Measurements from ENCODE around the gene CLCN4.

The CLCN4 gene

DNA sequence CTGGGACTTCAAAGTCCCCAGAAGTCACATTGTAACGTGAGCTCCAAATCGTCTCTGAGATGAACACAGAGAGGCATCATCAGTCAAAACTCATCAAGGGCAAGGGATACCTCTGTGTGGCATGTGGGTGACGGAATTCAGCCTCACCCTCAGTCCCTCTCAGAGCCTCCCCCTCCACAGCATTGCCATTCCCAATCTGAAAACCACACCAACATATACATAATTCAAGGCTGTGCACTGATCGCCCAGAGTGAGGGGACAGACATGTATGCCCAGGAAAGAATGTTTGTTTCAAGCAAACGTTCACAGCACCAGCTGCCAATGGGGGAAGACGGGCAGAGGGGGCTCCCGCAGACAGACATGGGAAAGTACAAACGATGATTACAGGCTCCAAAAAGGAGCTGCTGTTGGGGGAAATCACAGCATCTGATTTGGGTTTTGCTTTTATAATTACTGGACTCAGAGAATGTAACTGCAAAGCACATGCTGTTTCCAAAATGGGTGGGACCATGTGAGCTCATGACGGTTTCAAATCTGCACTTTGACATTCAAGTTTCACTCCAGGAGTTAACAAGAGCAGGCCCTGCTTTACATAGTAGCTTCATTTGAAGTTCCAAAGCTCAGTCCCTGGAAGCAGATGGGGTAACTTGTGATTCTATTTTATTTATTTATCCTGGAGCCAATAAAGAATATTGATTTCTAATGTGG, 88.3 kb downstream of the CLCN4 start:
- DNase-seq: no peak

DNA sequence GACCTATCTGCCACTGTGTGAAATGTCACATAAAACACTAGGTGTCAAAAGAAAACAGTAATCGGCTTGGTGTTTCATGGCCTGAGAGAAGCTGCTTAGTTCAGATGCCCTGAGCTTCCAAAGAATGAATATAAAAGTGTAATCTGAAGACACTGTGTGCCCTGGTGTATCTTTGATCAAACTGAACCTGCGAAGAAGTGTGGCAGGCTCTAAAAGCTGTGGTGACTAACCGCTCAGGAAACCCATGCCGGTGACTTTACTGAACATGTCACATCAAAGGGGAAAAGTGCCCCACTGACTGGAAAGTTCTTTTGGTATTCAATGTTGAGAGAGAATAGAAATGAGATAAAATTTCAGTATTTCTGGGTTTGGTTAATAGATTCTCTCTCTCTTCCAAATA, 89.1 kb downstream of the CLCN4 start:
- DNase-seq: no peak

DNA sequence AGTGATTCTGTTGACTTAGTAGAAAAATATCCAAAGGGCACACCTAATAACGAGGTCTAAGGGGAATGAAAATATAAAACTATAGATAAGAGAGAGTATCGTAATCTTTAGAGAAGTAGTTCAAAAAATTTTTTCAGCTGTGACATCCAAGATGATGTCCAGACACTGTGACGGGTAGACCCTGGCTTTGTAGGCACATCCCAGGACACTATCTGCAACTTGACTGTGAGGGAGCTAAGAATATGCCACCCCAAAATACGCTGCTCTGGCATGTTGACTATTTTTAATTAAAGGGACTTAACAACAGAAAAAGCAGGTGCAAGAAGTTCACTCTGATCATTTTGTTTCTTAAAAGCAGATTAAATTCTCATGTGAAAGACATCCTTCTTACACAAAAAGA, 89.5 kb downstream of the CLCN4 start:
- no peak for DNase-seq

DNA sequence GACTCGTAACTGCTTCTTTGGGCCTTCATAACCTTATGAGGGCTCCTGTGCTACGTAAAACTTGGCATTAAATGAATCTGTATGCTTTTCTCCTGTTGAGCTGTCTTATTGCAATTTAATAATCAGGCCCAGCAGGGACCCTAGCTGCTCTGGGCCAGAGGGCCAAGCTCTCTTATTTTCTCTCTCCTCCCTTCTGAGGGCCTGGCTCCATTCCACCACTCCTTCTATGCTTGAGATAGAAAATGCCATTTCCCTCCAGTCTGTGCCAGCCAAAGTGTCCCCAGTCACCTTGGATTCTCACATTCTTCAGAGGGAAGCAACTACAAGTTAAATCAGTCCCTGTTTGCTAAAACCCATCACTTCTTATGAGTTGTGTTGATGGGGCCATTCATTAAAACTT, 90.1 kb downstream of the CLCN4 start:
- no peak for DNase-seq

DNA sequence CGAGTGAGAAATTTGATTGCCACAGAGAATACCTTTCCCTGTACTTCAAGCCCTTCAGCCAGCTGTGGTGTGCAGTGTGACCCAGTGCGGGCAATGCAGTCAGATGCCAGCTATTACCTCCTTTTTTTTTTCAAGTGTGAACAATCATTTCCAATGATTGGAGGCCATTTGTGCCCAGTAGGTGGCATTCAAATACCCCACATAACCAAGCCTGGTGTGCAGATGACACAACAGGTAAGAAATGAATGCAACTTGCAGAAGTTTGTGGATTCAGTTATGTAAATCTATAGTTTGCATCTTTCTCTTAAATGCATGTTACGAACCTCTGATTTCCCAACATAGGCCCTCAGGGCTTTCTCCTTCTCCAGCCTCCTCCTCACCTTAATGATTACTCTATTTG, 98.0 kb downstream of the CLCN4 start:
- DNase-seq: no peak

DNA sequence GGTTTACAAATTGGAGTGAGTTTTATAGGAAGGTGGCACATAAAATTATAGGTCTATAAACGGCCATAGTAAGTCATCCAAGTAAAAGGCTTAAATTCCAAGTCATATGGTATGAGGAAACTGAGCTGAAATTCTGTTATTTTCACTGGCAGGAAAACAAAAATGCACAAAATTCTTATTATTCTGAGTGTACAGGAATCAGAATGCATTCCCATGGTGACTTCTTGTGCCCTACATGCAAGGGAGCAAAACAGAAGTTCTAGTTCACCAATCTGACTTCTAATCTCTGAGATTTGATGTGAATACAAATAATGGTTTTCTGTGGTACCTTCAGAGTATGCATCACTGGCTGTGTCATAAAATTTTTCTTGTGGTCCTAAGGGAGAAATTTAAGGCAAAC, 102.9 kb downstream of the CLCN4 start:
- peak; percentile 81 for DNase-seq

DNA sequence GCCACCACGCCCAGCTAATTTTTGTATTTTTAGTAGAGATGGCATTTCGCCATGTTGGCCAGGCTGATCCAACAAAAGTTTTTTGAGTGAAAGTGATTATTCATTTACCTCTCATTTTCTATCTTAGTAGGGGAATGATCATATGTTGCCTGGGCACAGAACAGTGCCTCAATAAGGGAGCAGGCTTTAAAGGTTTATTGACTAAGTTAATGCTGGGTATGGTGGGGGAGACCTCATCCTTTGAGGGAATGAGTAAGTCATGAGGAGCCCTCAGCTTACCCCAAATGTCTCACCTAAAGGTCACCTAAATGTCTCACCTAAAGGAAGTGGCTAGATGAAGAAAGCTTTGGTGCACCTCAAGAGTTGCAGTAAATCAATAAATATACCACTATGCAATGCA, 109.0 kb downstream of the CLCN4 start:
- DNase-seq: no peak

DNA sequence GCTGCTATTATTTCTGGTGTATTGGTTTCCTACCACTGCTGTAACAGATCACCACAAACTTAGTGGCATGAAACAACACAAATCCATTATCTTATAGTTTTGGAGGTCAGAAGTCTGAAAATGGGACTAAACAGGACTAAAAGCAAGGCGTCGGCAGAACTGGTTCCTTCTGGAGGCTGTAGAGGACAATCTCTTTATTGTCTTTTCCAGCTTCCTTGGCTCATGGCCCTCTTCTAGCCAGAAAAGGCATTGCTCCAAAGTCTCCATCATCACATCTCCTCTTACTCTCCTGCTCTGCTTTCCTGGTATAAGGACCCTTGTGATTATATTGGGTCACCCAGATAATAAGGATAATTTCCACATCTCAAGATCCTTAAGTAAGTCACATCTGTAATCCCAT, 121.9 kb downstream of the CLCN4 start:
- no peak for DNase-seq

DNA sequence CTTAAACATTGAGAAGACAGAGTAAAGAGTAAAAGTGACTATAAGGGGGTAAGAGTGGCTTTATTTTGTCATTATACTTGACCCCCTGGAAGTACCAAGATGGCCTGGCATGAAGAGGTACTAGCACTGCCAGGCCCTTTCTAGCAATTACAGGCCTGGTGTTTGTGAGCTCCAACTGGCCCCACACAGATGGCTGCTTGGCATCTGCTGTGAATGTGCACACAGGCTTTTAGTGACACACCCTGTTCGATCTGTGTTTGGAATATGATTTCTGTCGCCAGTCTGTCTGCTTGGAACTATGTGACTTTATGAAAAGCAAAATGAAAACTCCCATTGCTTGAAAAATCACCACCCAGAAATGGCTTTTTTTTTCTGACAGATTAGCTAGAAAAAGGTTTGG, 123.3 kb downstream of the CLCN4 start:
- DNase-seq: no peak

DNA sequence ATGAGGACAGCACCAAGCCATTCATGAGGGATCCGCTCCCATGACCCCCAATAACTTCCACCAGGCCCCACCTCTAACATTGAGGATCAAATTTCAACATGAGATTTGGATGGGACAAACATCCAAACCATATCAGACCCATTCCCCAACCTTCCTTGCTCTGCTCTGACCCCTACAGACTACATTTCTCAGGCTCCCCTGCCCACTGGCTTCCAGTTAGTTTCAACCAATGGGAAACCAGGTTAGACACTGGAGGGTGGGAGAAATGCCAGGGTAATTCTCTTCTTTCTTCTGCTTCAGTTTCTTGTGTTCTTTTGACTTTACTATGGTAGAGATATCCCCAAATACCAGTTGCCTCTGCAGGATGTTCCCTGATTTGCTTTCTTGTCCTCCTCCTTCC, 125.7 kb downstream of the CLCN4 start:
- DNase-seq: no peak

DNA sequence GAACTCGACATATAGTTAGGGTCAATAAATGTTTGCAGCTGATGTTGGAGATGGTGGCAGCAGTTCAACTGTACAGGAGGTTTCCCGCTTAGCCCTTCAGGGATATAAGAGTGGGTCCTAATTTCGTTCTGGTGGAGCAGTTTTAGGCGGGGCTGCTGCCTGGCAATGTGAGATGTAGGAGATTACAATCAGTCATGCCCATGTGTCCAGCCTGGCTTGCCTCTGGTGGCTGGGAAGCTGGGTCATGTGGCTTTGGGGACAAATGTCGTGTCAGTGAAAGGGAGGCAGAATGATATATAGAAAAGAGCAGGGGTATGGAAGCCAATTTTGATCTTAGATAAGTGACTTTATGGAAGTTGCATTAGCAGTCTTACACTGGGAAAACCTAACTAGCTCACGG, 129.4 kb downstream of the CLCN4 start:
- no peak for DNase-seq
